Panc1 (cell line): ENCODE data around the gene CARM1. TPM values are rescaled to one million over a fixed set of nuclear protein-coding genes. Genes with fewer than 3 reads are reported as not detected.
"Not testable (repeated sequence)": the region's sequence is repeated elsewhere in the genome, so short reads cannot be mapped to it uniquely, and the experiment has no call there.

Experiments used
- ATAC-seq: fragments of 200-7000 bp; cut with Tn5 transposase; 2 replicates; pipeline ENCODE4 v1.9.1; 2020; ENCODE audit warnings: mild to moderate bottlenecking, moderate library complexity
- BruUV-seq: library from RNA; stranded (reverse); fragments of 400-500 nt; replicated peaks from 2 replicates; lab custom pipeline; 2021; lab: Mats Ljungman, UMichigan
- CTCF ChIA-PET: fragments of 300-600 bp; sonication (Branson Sonifier 250); formaldehyde crosslinking; loops from one replicate; lab custom pipeline; 2022; ENCODE audit warnings: antibody characterized with exemption; lab: Charles Lee
- POLR2A ChIA-PET: fragments of 300-600 bp; sonication (Branson Sonifier 250); formaldehyde crosslinking; loops from one replicate; lab custom pipeline; 2022; ENCODE audit warnings: antibody characterized with exemption; lab: Charles Lee
- DNase-seq: peaks from one replicate; pipeline ENCODE4 v3.0.0-alpha.2; 2010; ENCODE audit warnings: low read depth, low spot score
- H3K27ac ChIP-seq: 2 replicates; pipeline ENCODE4 v1.5.1; 2011; ENCODE audit warnings: mild to moderate bottlenecking, low read length, inconsistent platforms
- H3K27me3 ChIP-seq: fragments of 200-500 bp; sonication (Bioruptor generic); 2 replicates; pipeline ENCODE4 v1.6.0; 2014; ENCODE audit warnings: low read length, inconsistent platforms; ENCODE audit not compliant: control insufficient read depth, insufficient read depth
- H3K36me3 ChIP-seq: fragments of 200-500 bp; sonication (Bioruptor generic); 2 replicates; pipeline ENCODE4 v1.5.1; 2014; ENCODE audit warnings: inconsistent platforms, mild to moderate bottlenecking, low read length, moderate library complexity; ENCODE audit not compliant: control insufficient read depth, insufficient read depth
- H3K4me1 ChIP-seq: 2 replicates; pipeline ENCODE4 v1.5.1; 2011; ENCODE audit warnings: inconsistent platforms, mild to moderate bottlenecking, low read length, moderate library complexity; ENCODE audit not compliant: control insufficient read depth, insufficient read depth
- H3K4me3 ChIP-seq, 2 experiments: 2 replicates each; pipeline ENCODE4 v1.5.1; 2011 to 2012; ENCODE audit warnings: low read depth in 2 of 2, low read length in 2 of 2, mild to moderate bottlenecking in 2 of 2, inconsistent platforms in 1 of 2, moderate library complexity in 1 of 2
- H3K9me3 ChIP-seq: fragments of 200-500 bp; sonication (Bioruptor generic); 2 replicates; pipeline ENCODE4 v1.5.1; 2014; ENCODE audit warnings: low read depth, mild to moderate bottlenecking, inconsistent platforms, low read length, moderate library complexity; ENCODE audit not compliant: control insufficient read depth, insufficient read depth
- POLR2AphosphoS5 ChIP-seq: IDR thresholded peaks from 2 replicates; pipeline ENCODE4 v1.6.1; 2012; ENCODE audit warnings: mild to moderate bottlenecking, low read depth, low read length, moderate library complexity
- SIN3A ChIP-seq: IDR thresholded peaks from 2 replicates; pipeline ENCODE4 v1.6.1; 2012; ENCODE audit warnings: low read depth, mild to moderate bottlenecking, low read length, moderate library complexity, borderline replicate concordance; ENCODE audit not compliant: insufficient read depth
- TCF7L2 ChIP-seq: IDR thresholded peaks from 2 replicates; pipeline ENCODE4 v1.6.1; 2011; ENCODE audit warnings: mild to moderate bottlenecking, low read depth, low read length, inconsistent platforms
- in situ Hi-C: cut with HindIII; loops from 2 replicates; pipeline ENCODE4 v1.10.0; 2016; ENCODE audit warnings: low sequenced_read_pairs, low pct_unique_long_range_greater_than_20kb
- intact Hi-C: fragments of 100-400 bp; cut with micrococcal nuclease; formaldehyde crosslinking; loops from one replicate; pipeline ENCODE4 v1.10.0; 2022; ENCODE audit not compliant: unreplicated experiment
- total RNA-seq: library from RNA; stranded (reverse); gene quantifications from one replicate; pipeline ENCODE4 v1.2.1, GENCODE V29; 2021; ENCODE audit not compliant: unreplicated experiment
- TF ChIP-seq, protein P1 (sequence below), 2 experiments: IDR thresholded peaks; 2 replicates each; pipeline ENCODE4 v1.6.1; 2011 to 2012; ENCODE audit warnings: low read depth in 2 of 2, control low read depth in 1 of 2, low read length in 1 of 2, mild to moderate bottlenecking in 1 of 2, moderate library complexity in 1 of 2; ENCODE audit not compliant: insufficient read depth in 1 of 2
- TF ChIP-seq, protein P2 (sequence below): fragments of 450-650 bp; IDR thresholded peaks from 2 replicates; pipeline ENCODE4 v1.5.1; 2017; ENCODE audit warnings: mild to moderate bottlenecking

CARM1 gene
- total RNA-seq, 1 experiment from 2014 or later, result 44.9 TPM

DNA sequence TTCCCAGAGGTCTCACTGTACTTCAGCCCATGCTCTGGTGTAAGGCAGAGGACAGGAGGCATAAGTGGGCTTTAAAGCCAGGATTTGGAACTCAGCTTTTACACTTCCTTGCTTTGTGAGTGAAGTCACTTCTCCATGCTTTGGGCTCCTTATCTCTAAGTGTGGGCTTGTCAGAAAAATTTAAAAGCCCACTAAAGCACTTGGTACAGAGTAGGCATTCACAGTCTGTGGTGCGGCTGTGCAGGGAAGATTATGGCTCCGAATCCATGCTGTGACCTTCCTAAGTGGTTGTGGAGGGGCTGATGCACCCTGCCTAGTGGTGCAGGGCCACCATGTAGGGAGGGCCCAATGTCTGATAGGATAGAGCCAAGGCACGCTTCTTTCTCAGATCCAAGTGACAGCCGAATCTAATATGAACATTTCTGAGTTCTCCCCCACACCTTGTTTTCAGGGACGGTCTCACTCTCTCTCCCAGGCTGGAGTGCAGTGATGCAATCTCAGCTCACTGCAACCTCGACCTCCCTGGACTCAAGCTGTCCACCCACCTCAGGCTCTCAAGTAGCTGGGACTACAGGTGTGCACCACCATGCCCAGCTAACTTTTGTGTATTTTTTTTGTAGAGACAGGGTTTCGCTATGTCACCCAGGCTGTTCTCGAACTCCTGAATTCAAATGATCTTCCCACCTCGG is 64.2 kb downstream of the CARM1 start:
- Histone ChIP-seq H3K4me1 (peaks cover 5% of the 10 kb centered on the region; the same call in 1 of the 2 replicates), H3K9me3 (no peaks in the 10 kb centered on the region), H3K27me3 (no peaks in the 10 kb centered on the region), H3K27ac (no peak overlapping the region), H3K4me3 (no peak overlapping the region), H3K36me3 (no peaks in the 10 kb centered on the region)
- BruUV-seq, result no TSS peak
- no peak for DNase-seq
- in situ Hi-C loops, result no loop called here
- ChIA-PET CTCF (no interaction called here), POLR2A (no interaction called here)
- TF ChIP-seq SIN3A, result no peak
- TF ChIP-seq, protein P1, sequence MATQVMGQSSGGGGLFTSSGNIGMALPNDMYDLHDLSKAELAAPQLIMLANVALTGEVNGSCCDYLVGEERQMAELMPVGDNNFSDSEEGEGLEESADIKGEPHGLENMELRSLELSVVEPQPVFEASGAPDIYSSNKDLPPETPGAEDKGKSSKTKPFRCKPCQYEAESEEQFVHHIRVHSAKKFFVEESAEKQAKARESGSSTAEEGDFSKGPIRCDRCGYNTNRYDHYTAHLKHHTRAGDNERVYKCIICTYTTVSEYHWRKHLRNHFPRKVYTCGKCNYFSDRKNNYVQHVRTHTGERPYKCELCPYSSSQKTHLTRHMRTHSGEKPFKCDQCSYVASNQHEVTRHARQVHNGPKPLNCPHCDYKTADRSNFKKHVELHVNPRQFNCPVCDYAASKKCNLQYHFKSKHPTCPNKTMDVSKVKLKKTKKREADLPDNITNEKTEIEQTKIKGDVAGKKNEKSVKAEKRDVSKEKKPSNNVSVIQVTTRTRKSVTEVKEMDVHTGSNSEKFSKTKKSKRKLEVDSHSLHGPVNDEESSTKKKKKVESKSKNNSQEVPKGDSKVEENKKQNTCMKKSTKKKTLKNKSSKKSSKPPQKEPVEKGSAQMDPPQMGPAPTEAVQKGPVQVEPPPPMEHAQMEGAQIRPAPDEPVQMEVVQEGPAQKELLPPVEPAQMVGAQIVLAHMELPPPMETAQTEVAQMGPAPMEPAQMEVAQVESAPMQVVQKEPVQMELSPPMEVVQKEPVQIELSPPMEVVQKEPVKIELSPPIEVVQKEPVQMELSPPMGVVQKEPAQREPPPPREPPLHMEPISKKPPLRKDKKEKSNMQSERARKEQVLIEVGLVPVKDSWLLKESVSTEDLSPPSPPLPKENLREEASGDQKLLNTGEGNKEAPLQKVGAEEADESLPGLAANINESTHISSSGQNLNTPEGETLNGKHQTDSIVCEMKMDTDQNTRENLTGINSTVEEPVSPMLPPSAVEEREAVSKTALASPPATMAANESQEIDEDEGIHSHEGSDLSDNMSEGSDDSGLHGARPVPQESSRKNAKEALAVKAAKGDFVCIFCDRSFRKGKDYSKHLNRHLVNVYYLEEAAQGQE (IDR thresholded peaks at IDR 0.05; ENCODE audit: insufficient read depth in 1 of 2, low read depth in 2 of 2, low read length in 1 of 2), result no peak
- TF ChIP-seq POLR2AphosphoS5, result no peak
- TF ChIP-seq, protein P2, sequence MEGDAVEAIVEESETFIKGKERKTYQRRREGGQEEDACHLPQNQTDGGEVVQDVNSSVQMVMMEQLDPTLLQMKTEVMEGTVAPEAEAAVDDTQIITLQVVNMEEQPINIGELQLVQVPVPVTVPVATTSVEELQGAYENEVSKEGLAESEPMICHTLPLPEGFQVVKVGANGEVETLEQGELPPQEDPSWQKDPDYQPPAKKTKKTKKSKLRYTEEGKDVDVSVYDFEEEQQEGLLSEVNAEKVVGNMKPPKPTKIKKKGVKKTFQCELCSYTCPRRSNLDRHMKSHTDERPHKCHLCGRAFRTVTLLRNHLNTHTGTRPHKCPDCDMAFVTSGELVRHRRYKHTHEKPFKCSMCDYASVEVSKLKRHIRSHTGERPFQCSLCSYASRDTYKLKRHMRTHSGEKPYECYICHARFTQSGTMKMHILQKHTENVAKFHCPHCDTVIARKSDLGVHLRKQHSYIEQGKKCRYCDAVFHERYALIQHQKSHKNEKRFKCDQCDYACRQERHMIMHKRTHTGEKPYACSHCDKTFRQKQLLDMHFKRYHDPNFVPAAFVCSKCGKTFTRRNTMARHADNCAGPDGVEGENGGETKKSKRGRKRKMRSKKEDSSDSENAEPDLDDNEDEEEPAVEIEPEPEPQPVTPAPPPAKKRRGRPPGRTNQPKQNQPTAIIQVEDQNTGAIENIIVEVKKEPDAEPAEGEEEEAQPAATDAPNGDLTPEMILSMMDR, result no peak
- no peak for TF ChIP-seq TCF7L2
- intact Hi-C loops, result no loop called here
- no peak for ATAC-seq

DNA sequence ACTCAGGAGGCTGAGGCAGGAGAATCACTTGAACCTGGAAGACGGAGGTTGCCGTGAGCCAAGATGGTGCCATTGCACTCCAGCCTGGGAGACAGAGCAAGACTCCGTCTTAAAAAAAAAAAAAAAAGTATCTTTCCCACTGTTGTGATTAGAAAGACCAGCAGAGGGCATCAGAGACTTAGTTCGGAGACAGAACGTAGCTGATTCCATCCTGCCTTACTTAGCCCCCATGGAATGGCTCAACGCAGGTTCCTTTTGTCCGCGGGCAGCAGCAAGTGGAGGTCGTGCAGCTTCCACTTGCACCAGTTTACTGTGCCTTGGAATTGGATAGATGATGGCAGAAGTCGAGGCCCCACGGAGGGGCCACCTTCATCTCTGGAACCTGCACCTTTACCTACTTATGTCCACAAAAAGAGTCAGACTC is 65.3 kb downstream of the CARM1 start:
- H3K4me1 ChIP-seq, result peaks cover 5% of the 10 kb centered on the region
- H3K9me3 ChIP-seq, result no peaks in the 10 kb centered on the region
- in situ Hi-C loops (no loop called here), intact Hi-C loops (no loop called here)
- BruUV-seq, result no TSS peak
- no peak overlapping the region for H3K27ac ChIP-seq
- DNase-seq (peak; percentile 57), ATAC-seq (peak; percentile 79)
- H3K4me3 ChIP-seq, result no peak overlapping the region
- no peaks in the 10 kb centered on the region for H3K36me3 ChIP-seq
- TF ChIP-seq TCF7L2, result no peak
- TF ChIP-seq, protein P1 (IDR thresholded peaks at IDR 0.05; ENCODE audit: insufficient read depth in 1 of 2, low read depth in 2 of 2, low read length in 1 of 2), result no peak
- TF ChIP-seq POLR2AphosphoS5, result no peak
- TF ChIP-seq SIN3A, result no peak
- TF ChIP-seq, protein P2, result peak; percentile 80
- CTCF ChIA-PET, result interaction anchor here (0.6 to 1.1 kb wide), 5 partner anchors 8 to 654 kb away, joined by 3 to 6 read pairs (median 5); no protein-coding TSS in a partner anchor
- no peaks in the 10 kb centered on the region for H3K27me3 ChIP-seq
- POLR2A ChIA-PET, result interaction anchor here (0.5 to 0.7 kb wide), 2 partner anchors 57 to 236 kb away, joined by 4 to 11 read pairs; no protein-coding TSS in a partner anchor

DNA sequence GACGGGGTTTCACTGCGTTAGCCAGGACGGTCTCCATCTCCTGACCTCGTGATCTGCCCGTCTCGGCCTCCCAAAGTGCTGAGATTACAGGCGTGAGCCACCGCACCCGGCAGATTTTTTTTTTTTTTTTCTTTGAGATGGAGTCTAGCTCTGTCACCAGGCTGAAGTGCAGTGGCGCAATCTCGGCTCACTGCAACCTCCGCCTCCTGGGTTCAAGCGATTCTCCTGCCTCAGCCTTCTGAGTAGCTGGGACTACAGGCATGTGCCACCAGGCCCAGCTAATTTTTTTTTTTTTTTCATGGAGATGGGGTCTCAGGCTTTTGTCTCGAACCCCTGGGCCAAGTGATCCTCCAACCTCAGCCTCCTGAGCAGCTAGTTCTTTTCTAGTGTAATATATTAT is 70.3 kb downstream of the CARM1 start:
- peak overlapping the region in 1 of 2 experiments; percentile 11; a peak in 1 of 4 replicates for H3K4me3 ChIP-seq
- ATAC-seq, result peak; percentile 57
- H3K27ac ChIP-seq, result peak overlapping the region; percentile 57; the same call in 1 of the 2 replicates
- intact Hi-C loops, H3K9me3 ChIP-seq, H3K36me3 ChIP-seq, DNase-seq, in situ Hi-C loops, H3K27me3 ChIP-seq, BruUV-seq: not testable (repeated sequence)
- POLR2A ChIA-PET, result interaction anchor here (0.7 kb wide), 1 partner anchor 22 kb away, joined by 10 read pairs; no protein-coding TSS in a partner anchor
- H3K4me1 ChIP-seq, result peaks cover 11% of the 10 kb centered on the region
- CTCF ChIA-PET, result interaction anchor here (0.6 to 1.5 kb wide), 11 partner anchors 9 to 634 kb away, joined by 3 to 12 read pairs (median 7); no protein-coding TSS in a partner anchor
